PC-3 (cell line): ENCODE data around the gene TRIP12. TPM values are rescaled to one million over a fixed set of nuclear protein-coding genes. Genes with fewer than 3 reads are reported as not detected.

ENCODE experiments used
- ATAC-seq: fragments of 200-7000 bp; cut with Tn5 transposase; 2 replicates; pipeline ENCODE4 v1.9.1; 2020; ENCODE audit warnings: mild to moderate bottlenecking, moderate library complexity
- BruUV-seq: library from RNA; stranded (reverse); fragments of 400-500 nt; replicated peaks from 2 replicates; lab custom pipeline; 2021; lab: Mats Ljungman, UMichigan
- CTCF ChIA-PET: fragments of 300-600 bp; sonication (Branson Sonifier 250); formaldehyde crosslinking; loops from one replicate; lab custom pipeline; 2022; ENCODE audit warnings: antibody characterized with exemption; lab: Charles Lee
- POLR2A ChIA-PET: fragments of 300-600 bp; sonication (Branson Sonifier 250); formaldehyde crosslinking; loops from one replicate; lab custom pipeline; 2022; ENCODE audit warnings: antibody characterized with exemption; ENCODE audit not compliant: unreplicated experiment; lab: Charles Lee
- DNase-seq: peaks from one replicate; pipeline ENCODE4 v3.0.0-alpha.2; 2015
- H2AFZ ChIP-seq: fragments of 300-600 bp; sonication (generic); 2 replicates; pipeline ENCODE4 v1.6.0; 2016; ENCODE audit warnings: antibody characterized with exemption, low read length
- H3F3A ChIP-seq: fragments of 300-600 bp; sonication (generic); one replicate; pipeline ENCODE4 v1.6.0; 2017; ENCODE audit warnings: antibody characterized with exemption, low read length, control low read depth, mild to moderate bottlenecking; ENCODE audit not compliant: unreplicated experiment
- H3K27ac ChIP-seq: fragments of 300-600 bp; sonication (generic); 2 replicates; pipeline ENCODE4 v1.5.1; 2016; ENCODE audit warnings: mild to moderate bottlenecking, low read length
- H3K27me3 ChIP-seq: fragments of 300-600 bp; sonication (generic); 2 replicates; pipeline ENCODE4 v1.6.1; 2016; ENCODE audit warnings: low read length, mixed read lengths
- H3K36me3 ChIP-seq: fragments of 300-600 bp; sonication (generic); 2 replicates; pipeline ENCODE4 v1.6.1; 2016; ENCODE audit warnings: low read depth, mixed run types, low read length, mixed read lengths
- H3K4me1 ChIP-seq: fragments of 300-600 bp; sonication (generic); 2 replicates; pipeline ENCODE4 v1.5.1; 2016; ENCODE audit warnings: low read length; ENCODE audit not compliant: insufficient read depth
- H3K4me2 ChIP-seq: fragments of 300-600 bp; sonication (generic); 2 replicates; pipeline ENCODE4 v1.6.0; 2016; ENCODE audit warnings: low read length
- H3K4me3 ChIP-seq: fragments of 300-600 bp; sonication (generic); 2 replicates; pipeline ENCODE4 v1.5.1; 2016; ENCODE audit warnings: mild to moderate bottlenecking, low read length, mixed read lengths
- H3K79me2 ChIP-seq: fragments of 300-600 bp; sonication (generic); 2 replicates; pipeline ENCODE4 v1.6.1; 2017; ENCODE audit warnings: low read length, mixed read lengths
- H3K9ac ChIP-seq: fragments of 300-600 bp; sonication (generic); 2 replicates; pipeline ENCODE4 v1.6.0; 2016; ENCODE audit warnings: mild to moderate bottlenecking, low read length
- H3K9me2 ChIP-seq: fragments of 300-600 bp; sonication (generic); replicated peaks from 2 replicates; pipeline ENCODE4 v1.6.1; 2016; ENCODE audit warnings: mixed run types, low read length, mixed read lengths
- H3K9me3 ChIP-seq: fragments of 300-600 bp; sonication (generic); 2 replicates; pipeline ENCODE4 v1.6.1; 2016; ENCODE audit warnings: low read length, mixed read lengths
- H4K20me1 ChIP-seq: fragments of 300-600 bp; sonication (generic); 2 replicates; pipeline ENCODE4 v1.6.1; 2016; ENCODE audit warnings: low read length, mixed read lengths
- CTCF ChIP-seq: fragments of 300-600 bp; sonication (generic); conservative IDR thresholded peaks from 2 replicates; pipeline ENCODE4 v1.5.1; 2017; ENCODE audit warnings: antibody characterized with exemption, low read depth, mild to moderate bottlenecking, low read length
- EZH2 ChIP-seq: fragments of 300-600 bp; sonication (generic); IDR thresholded peaks from one replicate; pipeline ENCODE4 v1.6.1; 2017; ENCODE audit warnings: antibody characterized with exemption, mild to moderate bottlenecking, low read length; ENCODE audit not compliant: unreplicated experiment
- EZH2phosphoT487 ChIP-seq: fragments of 300-600 bp; sonication (generic); IDR thresholded peaks from 2 replicates; pipeline ENCODE4 v1.6.1; 2018; ENCODE audit warnings: mild to moderate bottlenecking, antibody characterized with exemption, low read length, borderline replicate concordance
- intact Hi-C: fragments of 100-400 bp; cut with micrococcal nuclease; formaldehyde crosslinking; loops from 2 replicates; pipeline ENCODE4 v1.9.0; 2023
- total RNA-seq: library from RNA; depleted of rRNA; stranded (reverse); fragments of >200 nt; gene quantifications from 2 replicates; pipeline ENCODE4 v1.2.3, GENCODE V29; 2014

The TRIP12 gene
- total RNA-seq, 1 experiment from 2014 or later: 113 TPM

DNA sequence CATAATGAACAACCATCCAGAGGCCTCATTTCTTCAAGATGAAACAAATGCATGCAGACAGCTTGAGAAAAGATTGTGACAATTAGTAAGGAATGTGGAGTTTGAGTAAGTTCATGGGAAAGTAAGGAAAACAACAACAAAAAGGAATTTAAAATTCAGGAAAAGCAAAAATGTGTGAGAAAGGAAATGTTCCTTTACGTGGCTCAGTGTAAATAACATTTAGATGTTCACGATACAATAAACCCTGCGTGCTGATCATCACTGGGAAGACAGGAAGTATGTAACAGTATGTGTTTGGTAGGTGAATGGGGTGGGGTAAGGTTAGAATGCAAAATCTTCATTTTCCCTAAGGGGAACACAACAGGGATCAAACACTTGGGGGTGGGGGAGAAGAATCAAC lies 72.7 kb downstream of the TRIP12 start:
- Histone ChIP-seq H3K79me2 (peaks cover 56% of the 10 kb centered on the region), H3F3A (no peaks in the 10 kb centered on the region), H3K9me2 (no peaks in the 10 kb centered on the region), H3K4me2 (no peak overlapping the region), H3K9ac (no peak overlapping the region), H2AFZ (no peak overlapping the region), H3K9me3 (no peaks in the 10 kb centered on the region), H3K27ac (no peak overlapping the region), H3K4me1 (0 out of 2 replicates have a peak, but pooled peaks cover 7% of the 10 kb centered on the region), H3K36me3 (peaks cover 5% of the 10 kb centered on the region; the same call in 1 of the 2 replicates), H4K20me1 (no peaks in the 10 kb centered on the region), H3K27me3 (no peaks in the 10 kb centered on the region), H3K4me3 (no peak overlapping the region)
- CTCF ChIA-PET: no interaction called here
- BruUV-seq: no TSS peak
- POLR2A ChIA-PET: no interaction called here
- no peak for TF ChIP-seq EZH2phosphoT487
- no peak for TF ChIP-seq EZH2
- TF ChIP-seq CTCF: no peak
- DNase-seq (no peak), ATAC-seq (no peak)
- intact Hi-C loops: no loop called here

- BruUV-seq: no TSS peak
- Histone ChIP-seq H4K20me1 (no peaks in the 10 kb centered on the region), H3K4me2 (no peak overlapping the region), H3K9me2 (no peaks in the 10 kb centered on the region), H3K4me1 (0 out of 2 replicates have a peak, but pooled peaks cover 7% of the 10 kb centered on the region), H3K9ac (no peak overlapping the region), H3K79me2 (peaks cover 38% of the 10 kb centered on the region), H3K27me3 (no peaks in the 10 kb centered on the region), H3K27ac (no peak overlapping the region), H3K4me3 (no peak overlapping the region), H2AFZ (no peak overlapping the region), H3F3A (no peaks in the 10 kb centered on the region), H3K36me3 (peaks cover 9% of the 10 kb centered on the region; the same call in 1 of the 2 replicates), H3K9me3 (no peaks in the 10 kb centered on the region)
- ChIA-PET POLR2A (interaction anchor here (0.8 kb wide), 1 partner anchor 8 kb away, joined by 3 read pairs; no protein-coding TSS in a partner anchor), CTCF (no interaction called here)
- TF ChIP-seq EZH2phosphoT487 (no peak), CTCF (no peak), EZH2 (no peak)
- DNase-seq (no peak), ATAC-seq (no peak)
- intact Hi-C loops: no loop called here
Observed at GRCh38 chr2:229843613-229844012, 78.2 kb downstream of the TRIP12 start.

DNA sequence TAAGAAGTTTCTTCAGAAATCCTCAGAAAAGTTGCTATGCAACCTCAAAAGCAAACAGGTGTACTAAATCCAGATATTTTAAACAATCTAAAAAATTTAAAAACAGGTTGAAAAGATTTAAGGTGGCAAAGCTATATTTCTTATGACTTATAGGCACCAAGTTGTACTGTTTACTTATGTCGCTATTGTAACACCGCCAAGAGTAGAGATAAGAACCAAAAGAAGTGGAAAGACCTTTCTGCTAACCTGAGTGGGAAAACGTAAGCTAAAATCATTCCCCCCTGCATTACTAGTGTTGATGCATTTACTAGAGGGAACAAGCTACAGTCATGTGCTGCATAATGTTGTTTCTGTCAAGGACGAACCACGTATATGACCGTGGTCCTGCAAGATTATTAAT lies 83.1 kb downstream of the TRIP12 start:
- H3K27me3 ChIP-seq: no peaks in the 10 kb centered on the region
- no peak overlapping the region for H3K4me3 ChIP-seq
- DNase-seq (no peak), ATAC-seq (no peak)
- no peaks in the 10 kb centered on the region; the same call in 1 of the 2 replicates for H4K20me1 ChIP-seq
- no peaks in the 10 kb centered on the region for H3K9me3 ChIP-seq
- TF ChIP-seq EZH2 (no peak), CTCF (no peak), EZH2phosphoT487 (no peak)
- H3K79me2 ChIP-seq: peaks cover 10% of the 10 kb centered on the region; the same call in 1 of the 2 replicates
- BruUV-seq: no TSS peak
- peaks cover 12% of the 10 kb centered on the region; the same call in 1 of the 2 replicates for H3K36me3 ChIP-seq
- ChIA-PET CTCF (no interaction called here), POLR2A (interaction anchor here (0.6 kb wide), 1 partner anchor 16 kb away, joined by 4 read pairs; no protein-coding TSS in a partner anchor)
- H3K4me2 ChIP-seq: no peak overlapping the region
- H2AFZ ChIP-seq: no peak overlapping the region
- intact Hi-C loops: no loop called here
- H3K9me2 ChIP-seq: no peaks in the 10 kb centered on the region
- H3K4me1 ChIP-seq: peaks cover 18% of the 10 kb centered on the region
- no peaks in the 10 kb centered on the region for H3F3A ChIP-seq
- no peak overlapping the region for H3K27ac ChIP-seq
- no peak overlapping the region for H3K9ac ChIP-seq
